ENCODE measurements around the gene DLK1.

DNA sequence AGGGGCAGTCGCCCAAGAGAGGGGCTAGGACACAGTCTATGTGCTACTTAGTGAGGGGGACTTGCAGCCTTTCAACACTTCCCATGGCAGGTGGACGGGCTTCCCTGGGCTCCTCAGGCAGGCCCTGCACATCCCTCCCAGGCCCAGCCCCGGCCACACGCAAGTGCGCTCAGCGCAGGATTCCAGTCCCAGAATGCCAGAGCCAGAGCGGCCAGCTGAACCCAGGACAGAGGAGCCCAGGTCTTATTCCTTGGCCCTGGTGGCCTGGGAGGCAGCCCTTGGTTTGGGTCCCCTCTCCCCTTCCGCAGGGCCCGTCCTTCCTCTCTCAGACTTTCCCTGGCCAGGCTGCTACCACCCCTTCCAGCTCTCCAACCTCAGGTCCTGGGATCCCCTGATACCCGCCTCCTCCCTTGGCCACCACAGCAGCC is 12.0 kb downstream of the DLK1 start:
- TF ChIP-seq POLR2A (IDR thresholded peaks at IDR 0.05) = no peak
- TF ChIP-seq, protein P1, sequence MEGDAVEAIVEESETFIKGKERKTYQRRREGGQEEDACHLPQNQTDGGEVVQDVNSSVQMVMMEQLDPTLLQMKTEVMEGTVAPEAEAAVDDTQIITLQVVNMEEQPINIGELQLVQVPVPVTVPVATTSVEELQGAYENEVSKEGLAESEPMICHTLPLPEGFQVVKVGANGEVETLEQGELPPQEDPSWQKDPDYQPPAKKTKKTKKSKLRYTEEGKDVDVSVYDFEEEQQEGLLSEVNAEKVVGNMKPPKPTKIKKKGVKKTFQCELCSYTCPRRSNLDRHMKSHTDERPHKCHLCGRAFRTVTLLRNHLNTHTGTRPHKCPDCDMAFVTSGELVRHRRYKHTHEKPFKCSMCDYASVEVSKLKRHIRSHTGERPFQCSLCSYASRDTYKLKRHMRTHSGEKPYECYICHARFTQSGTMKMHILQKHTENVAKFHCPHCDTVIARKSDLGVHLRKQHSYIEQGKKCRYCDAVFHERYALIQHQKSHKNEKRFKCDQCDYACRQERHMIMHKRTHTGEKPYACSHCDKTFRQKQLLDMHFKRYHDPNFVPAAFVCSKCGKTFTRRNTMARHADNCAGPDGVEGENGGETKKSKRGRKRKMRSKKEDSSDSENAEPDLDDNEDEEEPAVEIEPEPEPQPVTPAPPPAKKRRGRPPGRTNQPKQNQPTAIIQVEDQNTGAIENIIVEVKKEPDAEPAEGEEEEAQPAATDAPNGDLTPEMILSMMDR (IDR thresholded peaks at IDR 0.05) = no peak

All from heart left ventricle (tissue), 13 donors.